ENCODE results near the gene DRD2.

Gene DRD2

GRCh38 chr11:113493206-113493605 lies 18.0 kb upstream of the DRD2 start:
- DNase-seq (ENCODE audit: low read depth, low spot score) = no peak
- H3K4me3 ChIP-seq (ENCODE audit: low read length) = no peak overlapping the region

- no peak overlapping the region for H3K4me3 ChIP-seq (ENCODE audit: low read length)
- no peak for DNase-seq (ENCODE audit: low read depth, low spot score)
Measured at GRCh38 chr11:113488931-113489351, 13.7 kb upstream of the DRD2 start.

GRCh38 chr11:113487622-113488021 lies 12.4 kb upstream of the DRD2 start:
- no peak overlapping the region for H3K4me3 ChIP-seq (ENCODE audit: low read length)
- DNase-seq (ENCODE audit: low read depth, low spot score) = no peak

GRCh38 chr11:113484223-113484622 lies 9.0 kb upstream of the DRD2 start:
- DNase-seq (ENCODE audit: low read depth, low spot score) = no peak

DNA sequence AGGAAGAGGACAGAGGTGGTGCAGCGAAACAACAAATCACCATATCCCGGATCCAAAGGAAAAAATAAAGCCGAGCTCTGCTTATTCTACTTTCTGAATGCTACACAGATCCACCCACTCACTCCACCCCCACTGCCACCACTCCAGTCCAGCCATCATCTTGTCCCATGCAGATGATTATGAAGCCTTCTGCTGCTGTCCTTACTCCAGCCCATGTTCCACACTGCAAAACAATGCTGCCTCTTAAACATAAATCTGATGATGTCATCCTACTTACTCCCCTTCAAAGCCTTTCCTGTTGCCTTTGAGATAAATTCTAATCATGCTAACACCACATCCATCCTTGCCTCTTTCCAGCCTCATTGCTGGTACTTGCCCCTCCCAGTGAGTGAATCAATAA lies 6.5 kb upstream of the DRD2 start:
- DNase-seq (ENCODE audit: low read depth, low spot score) = no peak
- no peak overlapping the region for H3K4me3 ChIP-seq (ENCODE audit: low read length)

More at GRCh38 chr11:113484223-113484622, 9.0 kb upstream of the DRD2 start:
- no peak overlapping the region for H3K4me3 ChIP-seq (ENCODE audit: low read length)

DNA sequence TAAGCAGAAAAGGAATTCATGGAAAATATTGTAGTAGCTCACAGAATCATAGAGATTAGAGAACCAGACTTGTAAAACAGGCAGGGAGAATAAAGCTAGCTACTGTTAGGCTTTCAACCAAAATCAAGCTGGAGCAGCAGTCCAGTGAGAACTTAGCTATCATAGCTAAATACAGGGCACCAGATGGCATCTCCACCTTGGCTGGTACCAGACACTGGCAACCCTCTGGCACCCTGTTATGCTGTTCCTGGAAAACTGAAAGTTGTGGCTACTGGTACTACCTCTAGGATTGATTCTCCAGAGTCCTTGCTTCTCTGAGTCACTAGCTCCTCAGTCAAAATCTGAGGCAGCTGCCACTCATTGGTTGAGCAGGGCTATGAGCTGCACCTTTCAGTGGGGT lies 6.0 kb upstream of the DRD2 start:
- no peak for DNase-seq (ENCODE audit: low read depth, low spot score)

GRCh38 chr11:113477321-113477720 lies 2.1 kb upstream of the DRD2 start:
- H3K4me3 ChIP-seq (ENCODE audit: low read length) = no peak overlapping the region
- no peak for DNase-seq (ENCODE audit: low read depth, low spot score)

More for the DNA sequence above, 6.0 kb upstream of the DRD2 start:
- H3K4me3 ChIP-seq (ENCODE audit: low read length) = no peak overlapping the region

DNA sequence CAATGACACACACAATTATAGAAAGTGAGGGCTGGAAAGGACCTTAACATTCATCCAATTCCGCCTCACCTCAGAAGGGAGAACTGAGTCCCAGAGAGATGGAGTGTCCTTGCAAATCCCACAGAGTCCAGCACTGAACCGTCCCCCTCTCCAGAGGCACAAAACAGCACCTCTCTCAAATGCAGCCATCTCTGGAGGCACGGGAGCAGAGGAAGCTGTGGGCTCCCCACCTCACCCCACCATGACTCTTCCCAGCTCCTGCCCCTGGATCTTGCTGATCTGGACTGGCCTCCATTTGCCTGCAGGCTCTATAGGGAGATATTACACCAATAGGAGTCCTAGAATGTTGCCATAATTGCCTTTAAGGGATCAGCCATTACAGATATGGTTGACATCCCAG lies 1.4 kb upstream of the DRD2 start:
- H3K4me3 ChIP-seq (ENCODE audit: low read length) = no peak overlapping the region
- no peak for DNase-seq (ENCODE audit: low read depth, low spot score)

GRCh38 chr11:113474362-113475159 lies 637 bp downstream of the DRD2 start:
- DNase-seq (ENCODE audit: low read depth, low spot score) = peak; percentile 16
- no peak overlapping the region for H3K4me3 ChIP-seq (ENCODE audit: low read length)

DNA sequence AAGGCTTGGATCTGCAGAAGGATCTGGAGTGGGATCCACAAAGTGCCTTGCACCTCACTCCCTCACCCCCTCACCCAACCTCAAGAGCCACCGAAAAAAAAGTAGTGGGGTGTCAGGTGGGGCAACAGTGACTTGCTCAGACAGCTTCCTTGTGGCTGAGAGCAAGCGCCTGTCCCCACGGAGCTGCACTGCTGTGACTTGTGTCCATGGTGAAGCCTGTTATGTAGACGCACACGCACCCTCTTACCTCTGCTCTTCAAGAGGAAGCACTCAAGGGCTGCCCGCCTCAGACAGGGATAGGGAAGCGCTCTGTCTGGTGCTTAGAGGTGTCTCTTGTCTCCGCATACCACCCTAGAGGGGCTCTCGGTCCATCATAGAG lies 1.2 kb downstream of the DRD2 start:
- DNase-seq (ENCODE audit: low read depth, low spot score) = no peak
- no peak overlapping the region for H3K4me3 ChIP-seq (ENCODE audit: low read length)

GRCh38 chr11:113472471-113472870 lies 2.7 kb downstream of the DRD2 start:
- H3K4me3 ChIP-seq (ENCODE audit: low read length) = no peak overlapping the region
- DNase-seq (ENCODE audit: low read depth, low spot score) = no peak

DNA sequence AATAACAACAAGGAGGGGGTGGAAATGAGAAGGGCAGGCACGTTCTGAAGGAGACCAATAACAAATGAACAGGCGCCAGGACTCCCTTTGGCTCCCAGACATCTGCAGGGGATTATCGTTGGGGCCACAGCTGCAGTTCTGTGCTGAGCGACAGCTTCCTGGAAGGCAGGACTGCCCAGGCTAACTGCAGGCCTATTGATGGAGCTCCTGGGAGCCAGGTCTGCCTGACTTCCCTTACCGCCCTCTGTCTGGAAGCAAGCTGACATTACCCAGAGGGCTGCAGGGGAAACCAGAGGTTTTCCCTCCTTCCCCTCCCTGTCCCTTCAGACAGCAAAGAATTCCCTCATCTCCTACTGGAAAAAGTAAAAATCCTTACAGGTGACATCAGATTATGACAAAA lies 5.0 kb downstream of the DRD2 start:
- H3K4me3 ChIP-seq (ENCODE audit: low read length) = no peak overlapping the region
- DNase-seq (ENCODE audit: low read depth, low spot score) = no peak

DNA sequence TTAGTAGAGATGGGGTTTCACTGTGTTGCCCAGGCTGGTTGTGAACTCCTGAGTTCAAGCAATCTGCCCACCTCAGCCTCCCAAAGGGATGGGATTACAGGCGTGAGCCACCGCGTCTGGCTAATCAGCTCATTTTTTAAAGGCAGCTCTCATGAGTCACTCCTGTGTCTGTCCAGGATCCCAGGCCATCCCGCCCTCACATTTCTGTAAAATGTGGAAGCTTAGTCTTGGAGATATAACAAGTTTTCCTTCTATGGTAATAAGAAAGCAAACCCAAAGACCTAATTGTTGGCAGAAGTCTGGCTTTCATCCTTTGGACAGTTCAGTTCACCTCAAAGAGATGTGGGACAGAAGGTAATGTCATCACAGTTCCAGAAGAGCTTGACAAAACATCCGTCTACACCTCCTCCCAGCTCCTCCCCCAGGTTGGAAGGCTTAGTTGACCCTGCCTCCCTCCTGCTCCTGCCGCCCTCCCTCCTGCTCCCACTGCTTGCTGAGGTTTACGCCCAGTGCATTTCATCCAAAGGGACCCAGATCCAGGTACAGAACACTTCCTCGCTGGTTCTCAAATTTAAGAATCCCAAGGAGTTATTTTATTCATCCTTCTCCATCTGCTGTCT lies 6.4 kb downstream of the DRD2 start:
- DNase-seq (ENCODE audit: low read depth, low spot score) = no peak
- H3K4me3 ChIP-seq (ENCODE audit: low read length) = no peak overlapping the region

- no peak for DNase-seq (ENCODE audit: low read depth, low spot score)
Measured at GRCh38 chr11:113467545-113467944, 7.7 kb downstream of the DRD2 start.

GRCh38 chr11:113465786-113466185 lies 9.4 kb downstream of the DRD2 start:
- no peak overlapping the region for H3K4me3 ChIP-seq (ENCODE audit: low read length)
- DNase-seq (ENCODE audit: low read depth, low spot score) = no peak

More at GRCh38 chr11:113467545-113467944, 7.7 kb downstream of the DRD2 start:
- no peak overlapping the region for H3K4me3 ChIP-seq (ENCODE audit: low read length)

- no peak overlapping the region for H3K4me3 ChIP-seq (ENCODE audit: low read length)
- no peak for DNase-seq (ENCODE audit: low read depth, low spot score)
Measured at GRCh38 chr11:113464416-113464815, 10.8 kb downstream of the DRD2 start.

GRCh38 chr11:113462830-113463229 lies 12.4 kb downstream of the DRD2 start:
- no peak for DNase-seq (ENCODE audit: low read depth, low spot score)

DNA sequence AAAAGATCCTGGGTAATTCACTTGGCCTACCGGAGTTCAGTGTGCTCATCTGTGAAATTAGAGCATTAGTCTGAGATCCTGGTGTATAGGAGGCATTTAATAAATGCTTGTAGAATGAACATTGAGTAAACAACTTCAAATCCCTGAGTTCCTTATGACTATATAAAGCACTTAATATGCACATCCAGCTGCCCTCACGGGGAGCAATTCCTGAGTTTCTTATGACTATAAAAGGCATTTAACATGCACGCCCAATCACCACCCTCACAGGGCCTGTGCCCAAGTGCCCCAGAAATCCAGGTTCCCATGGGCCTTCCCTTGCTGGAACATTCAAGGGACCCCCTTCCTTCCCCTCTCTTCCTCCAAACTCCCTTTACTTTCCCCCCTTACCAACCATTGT lies 13.6 kb downstream of the DRD2 start:
- no peak for DNase-seq (ENCODE audit: low read depth, low spot score)
- no peak overlapping the region for H3K4me3 ChIP-seq (ENCODE audit: low read length)

More at GRCh38 chr11:113462830-113463229, 12.4 kb downstream of the DRD2 start:
- no peak overlapping the region for H3K4me3 ChIP-seq (ENCODE audit: low read length)

DNA sequence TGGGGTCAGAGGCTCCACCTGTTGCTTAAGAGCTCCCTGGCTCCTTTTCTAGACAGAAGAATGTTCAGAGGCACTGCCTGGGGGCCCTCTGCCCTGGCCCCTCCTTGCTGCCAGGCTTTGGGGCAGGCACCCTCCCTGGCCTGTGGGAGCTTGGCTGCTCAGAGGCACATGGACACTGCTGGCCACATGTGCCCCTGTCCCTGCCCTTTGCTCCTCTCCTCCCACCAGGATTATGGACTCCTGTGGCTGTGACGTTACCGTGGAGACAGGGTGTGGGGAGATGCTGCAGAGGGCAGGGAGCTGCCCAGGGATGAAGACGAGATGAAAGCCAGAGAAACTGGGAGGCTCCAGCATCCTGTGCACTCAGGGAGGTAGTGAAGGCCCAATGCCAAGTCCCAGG lies 14.7 kb downstream of the DRD2 start:
- no peak for DNase-seq (ENCODE audit: low read depth, low spot score)
- H3K4me3 ChIP-seq (ENCODE audit: low read length) = no peak overlapping the region

DNA sequence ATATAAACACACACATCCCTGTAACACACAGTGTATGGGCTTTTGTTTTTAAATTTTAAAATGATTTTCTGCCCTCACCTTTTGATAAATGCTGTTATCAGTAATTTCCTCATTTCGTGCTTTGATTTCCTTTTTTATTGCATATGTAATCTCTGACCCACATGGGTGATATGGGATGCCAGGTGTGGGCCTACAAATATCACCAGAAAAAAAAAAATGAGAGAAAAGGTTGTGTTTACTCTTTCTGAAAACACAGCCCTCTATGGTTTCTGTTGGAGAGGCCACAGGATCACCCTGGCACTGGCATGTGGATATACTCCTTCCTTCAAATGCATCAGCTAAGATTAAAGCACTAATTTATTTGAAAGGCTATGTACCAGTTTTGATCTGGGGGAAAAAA lies 17.0 kb downstream of the DRD2 start:
- no peak overlapping the region for H3K4me3 ChIP-seq (ENCODE audit: low read length)
- DNase-seq (ENCODE audit: low read depth, low spot score) = no peak

- DNase-seq (ENCODE audit: low read depth, low spot score) = no peak
- no peak overlapping the region for H3K4me3 ChIP-seq (ENCODE audit: low read length)
Measured at GRCh38 chr11:113457784-113458183, 17.4 kb downstream of the DRD2 start.
